GM10266 (cell line): ENCODE results near the gene PDCD6IP.
"Not testable (repeated sequence)": the region's sequence is repeated elsewhere in the genome, so short reads cannot be mapped to it uniquely, and the experiment has no call there.

Experiments
- DNase-seq: peaks from one replicate; pipeline ENCODE4 v3.0.0; 2012; ENCODE audit errors: extremely low spot score
- TF ChIP-seq, protein P1 (sequence below): IDR thresholded peaks from 2 replicates; pipeline ENCODE4 v1.5.1; 2012; ENCODE audit warnings: mild to moderate bottlenecking, low read depth; ENCODE audit not compliant: control insufficient read depth, insufficient read depth; ENCODE audit errors: missing control alignments

Gene PDCD6IP

GRCh38 chr3:33831053-33831452, 32.6 kb downstream of the PDCD6IP start:
- TF ChIP-seq, protein P1, sequence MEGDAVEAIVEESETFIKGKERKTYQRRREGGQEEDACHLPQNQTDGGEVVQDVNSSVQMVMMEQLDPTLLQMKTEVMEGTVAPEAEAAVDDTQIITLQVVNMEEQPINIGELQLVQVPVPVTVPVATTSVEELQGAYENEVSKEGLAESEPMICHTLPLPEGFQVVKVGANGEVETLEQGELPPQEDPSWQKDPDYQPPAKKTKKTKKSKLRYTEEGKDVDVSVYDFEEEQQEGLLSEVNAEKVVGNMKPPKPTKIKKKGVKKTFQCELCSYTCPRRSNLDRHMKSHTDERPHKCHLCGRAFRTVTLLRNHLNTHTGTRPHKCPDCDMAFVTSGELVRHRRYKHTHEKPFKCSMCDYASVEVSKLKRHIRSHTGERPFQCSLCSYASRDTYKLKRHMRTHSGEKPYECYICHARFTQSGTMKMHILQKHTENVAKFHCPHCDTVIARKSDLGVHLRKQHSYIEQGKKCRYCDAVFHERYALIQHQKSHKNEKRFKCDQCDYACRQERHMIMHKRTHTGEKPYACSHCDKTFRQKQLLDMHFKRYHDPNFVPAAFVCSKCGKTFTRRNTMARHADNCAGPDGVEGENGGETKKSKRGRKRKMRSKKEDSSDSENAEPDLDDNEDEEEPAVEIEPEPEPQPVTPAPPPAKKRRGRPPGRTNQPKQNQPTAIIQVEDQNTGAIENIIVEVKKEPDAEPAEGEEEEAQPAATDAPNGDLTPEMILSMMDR, result no peak
- no peak for DNase-seq

DNA sequence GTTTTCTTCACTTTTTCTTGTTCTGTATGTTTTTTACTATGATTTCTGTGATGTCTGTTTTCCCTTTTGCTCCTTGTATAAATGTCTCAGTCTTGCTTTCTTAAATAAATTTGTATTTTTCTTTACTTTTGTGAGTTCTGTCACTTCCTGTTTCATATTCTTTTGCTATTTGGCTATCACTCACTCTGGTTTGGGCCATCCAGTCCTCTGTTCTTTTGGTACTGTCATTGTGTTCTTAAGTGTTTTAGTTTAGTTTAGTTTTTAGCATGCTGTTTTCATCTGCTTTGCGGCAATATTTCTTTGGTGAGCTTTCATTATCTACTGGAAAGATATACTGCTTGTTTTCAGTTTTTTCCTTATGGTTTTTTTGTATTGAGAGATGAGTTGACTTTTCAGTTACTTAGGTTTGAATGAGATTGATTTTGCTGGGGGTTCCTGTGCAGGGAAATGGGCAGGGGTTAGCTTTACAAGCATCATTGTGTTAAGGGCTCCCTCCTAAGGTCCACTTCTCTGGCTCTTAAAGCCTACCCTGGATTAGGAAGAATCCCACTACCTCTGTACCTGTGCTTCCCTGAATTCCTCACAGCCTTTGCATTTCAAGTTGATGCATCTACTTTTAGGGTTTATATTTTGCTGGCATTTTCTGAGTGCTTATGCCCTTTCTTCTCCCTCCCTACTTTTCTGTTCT, 35.1 kb downstream of the PDCD6IP start:
- TF ChIP-seq, protein P1, result no peak
- DNase-seq, result no peak

GRCh38 chr3:33834096-33834453, 35.6 kb downstream of the PDCD6IP start:
- TF ChIP-seq, protein P1, result no peak

DNA sequence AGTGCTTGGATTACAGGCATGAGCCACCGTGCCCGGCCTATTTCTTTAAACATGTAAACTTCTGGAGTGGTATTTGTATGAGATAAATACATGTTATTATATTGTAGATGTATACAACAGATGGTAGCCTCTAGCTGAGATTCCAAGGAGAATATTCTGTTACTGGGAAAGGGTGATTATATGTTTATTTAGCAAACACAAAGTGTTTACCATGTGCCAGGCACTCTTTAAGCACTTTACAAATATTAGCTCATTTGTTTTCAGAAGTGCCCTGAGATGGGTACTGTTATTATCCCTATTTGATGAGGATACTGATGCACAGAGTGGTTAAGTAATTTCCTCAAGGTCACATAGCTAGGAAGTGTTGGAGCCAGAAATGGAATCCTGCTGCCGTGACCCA, 38.8 kb downstream of the PDCD6IP start:
- not testable (repeated sequence) for DNase-seq

More at GRCh38 chr3:33834096-33834453, 35.6 kb downstream of the PDCD6IP start:
- no peak for DNase-seq

DNA sequence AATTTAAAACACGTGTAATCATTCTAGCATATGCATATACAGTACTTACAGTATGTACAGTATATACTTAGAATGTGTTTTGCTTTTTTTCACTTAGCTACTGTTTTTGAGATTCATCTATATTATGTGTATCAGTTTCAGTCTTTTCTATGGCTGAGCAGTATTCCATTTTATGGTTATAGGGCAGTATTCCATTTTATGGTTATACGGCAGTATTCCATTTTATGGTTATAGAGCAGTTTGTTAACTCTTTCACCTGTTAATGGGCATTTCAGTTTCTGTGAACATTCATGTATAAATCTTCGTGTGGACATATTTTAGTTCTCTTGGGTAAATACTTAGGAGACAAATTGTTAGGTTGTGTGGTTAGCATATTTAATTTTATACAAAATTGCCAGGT, 40.9 kb downstream of the PDCD6IP start:
- TF ChIP-seq, protein P1, result no peak
- no peak for DNase-seq

DNA sequence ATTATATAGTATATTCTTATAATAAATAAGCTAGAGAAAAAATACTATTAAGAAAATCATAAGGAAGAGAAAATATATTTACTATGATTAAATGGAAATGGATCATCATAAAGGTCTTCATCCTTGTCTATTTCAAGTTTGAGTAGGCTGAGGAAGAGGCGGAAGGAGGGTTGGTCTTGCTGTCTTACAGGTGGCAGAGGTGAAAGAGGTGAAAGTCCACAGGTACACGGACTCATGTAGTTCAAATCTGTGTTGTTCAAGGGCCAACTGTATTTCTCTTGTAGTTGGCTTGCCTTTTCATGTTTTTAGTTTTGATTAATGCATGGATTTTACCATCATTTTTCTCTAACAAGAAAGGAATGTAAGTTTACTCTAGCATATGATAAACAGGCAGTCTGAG, 41.7 kb downstream of the PDCD6IP start:
- TF ChIP-seq, protein P1, result no peak
- DNase-seq, result no peak

GRCh38 chr3:33848624-33849347, 50.4 kb downstream of the PDCD6IP start:
- no peak for DNase-seq
- TF ChIP-seq, protein P1, result no peak

DNA sequence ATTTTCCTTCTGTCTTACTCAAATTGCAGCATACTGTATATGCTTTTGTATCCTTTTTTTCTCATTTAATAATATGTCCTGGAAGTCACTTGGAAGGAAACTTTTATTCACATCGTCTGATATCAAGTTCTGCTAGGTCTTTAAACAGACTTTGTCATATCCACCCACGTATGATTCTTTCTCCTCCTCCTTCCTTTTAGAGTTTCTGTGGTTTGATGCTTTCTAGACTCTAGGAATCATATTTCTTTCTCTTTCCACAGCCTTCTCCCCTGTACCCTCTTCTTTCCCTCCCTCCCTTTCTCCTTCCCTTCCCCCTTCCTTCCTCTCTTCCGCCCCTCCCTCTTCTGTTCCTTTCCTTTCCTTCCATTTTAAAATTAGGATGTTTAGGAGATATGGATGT, 52.2 kb downstream of the PDCD6IP start:
- not testable (repeated sequence) for DNase-seq

DNA sequence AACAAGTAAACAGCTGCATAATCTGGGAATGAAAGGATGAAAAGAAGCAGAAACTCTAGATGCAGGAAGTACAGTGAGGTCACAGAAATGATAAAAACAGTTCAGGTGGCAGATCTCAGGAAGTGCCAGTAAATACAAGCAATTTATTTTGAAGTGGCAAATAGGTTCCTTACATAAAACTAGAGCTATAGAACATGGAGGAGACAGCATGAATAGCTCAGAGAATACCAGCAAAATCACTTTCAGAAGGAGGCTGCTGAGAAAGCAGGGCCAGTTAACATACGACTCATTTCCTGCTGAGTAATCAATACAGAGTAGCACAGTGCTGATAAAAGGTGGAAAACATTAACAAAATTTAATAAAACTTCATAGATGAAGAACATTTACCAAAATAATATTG, 57.0 kb downstream of the PDCD6IP start:
- DNase-seq, result not testable (repeated sequence)
